BJ (cell line): ENCODE data around the gene FBXW4. TPM values are rescaled to one million over a fixed set of nuclear protein-coding genes. Genes with fewer than 3 reads are reported as not detected.

Source experiments
- CTCF ChIA-PET: fragments of 350-600 bp; formaldehyde crosslinking; extraction: SDS; loops from one replicate; lab custom pipeline; 2021; ENCODE audit warnings: antibody characterized with exemption, inconsistent platforms; lab: Yijun Ruan, JAX
- POLR2A ChIA-PET: fragments of 300-600 bp; sonication (Branson Sonifier 250); formaldehyde crosslinking; extraction: SDS; loops from one replicate; lab custom pipeline; 2021; ENCODE audit warnings: antibody characterized with exemption; lab: Charles Lee
- DNase-seq: peaks from one replicate; pipeline ENCODE4 v3.0.0-alpha.2; 2011; ENCODE audit warnings: low read depth
- H3K27me3 ChIP-seq: 2 replicates; pipeline ENCODE4 v1.6.0; 2011; ENCODE audit warnings: low read length; ENCODE audit not compliant: control insufficient read depth, insufficient read depth
- H3K36me3 ChIP-seq: 2 replicates; pipeline ENCODE4 v1.5.1; 2011; ENCODE audit warnings: low read length; ENCODE audit not compliant: control insufficient read depth, insufficient read depth
- H3K4me3 ChIP-seq: 2 replicates; pipeline ENCODE4 v1.5.1; 2011; ENCODE audit warnings: low read depth, mild to moderate bottlenecking, control low read depth, low read length
- CTCF ChIP-seq: IDR thresholded peaks from 2 replicates; pipeline ENCODE4 v1.5.1; 2011; ENCODE audit warnings: low read depth, mild to moderate bottlenecking, control low read depth, inconsistent platforms, low read length, moderate library complexity; ENCODE audit not compliant: insufficient read depth
- polyA plus RNA-seq: library from polyadenylated mRNA; depleted of rRNA; stranded (reverse); fragments of >200 nt; gene quantifications from 2 replicates; pipeline ENCODE4 v1.2.3, GENCODE V29; 2011

Gene FBXW4
- polyA plus RNA-seq, 1 experiment, result 31.2 TPM

- no peak overlapping the region for H3K4me3 ChIP-seq
- CTCF ChIA-PET, result interaction anchor here (0.8 kb wide), 1 partner anchor 119 kb away, joined by 3 read pairs; no protein-coding TSS in a partner anchor
Measured at GRCh38 chr10:101721806-101722205, 26.8 kb upstream of the FBXW4 start.

DNA sequence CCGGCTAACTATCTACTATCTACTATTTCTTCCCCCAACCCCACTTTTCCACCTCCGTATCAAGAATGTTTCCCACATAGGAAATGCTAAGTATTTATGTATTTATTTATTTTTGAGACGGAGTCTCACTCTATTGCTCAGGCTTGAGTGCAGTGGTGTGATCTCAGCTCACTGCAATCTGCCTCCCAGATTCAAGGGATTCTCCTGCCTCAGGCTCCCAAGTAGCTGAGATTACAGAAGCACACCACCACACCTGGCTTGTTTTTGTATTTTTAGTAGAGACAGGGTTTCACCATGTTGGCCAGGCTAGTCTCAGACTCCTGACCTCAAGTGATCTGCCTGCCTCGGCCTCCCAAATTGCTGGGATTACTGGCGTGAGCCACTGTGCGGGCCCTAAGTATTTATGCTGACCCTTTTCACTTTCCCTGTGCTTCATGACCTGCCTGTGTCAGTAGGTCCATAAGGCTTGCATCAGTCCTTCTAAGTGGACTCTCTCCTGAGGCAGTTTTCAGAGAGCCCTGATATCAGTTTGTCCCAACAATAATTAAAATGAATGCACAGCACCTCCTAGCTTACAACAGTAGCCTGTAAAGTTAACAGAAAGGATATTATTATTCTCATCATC, 25.7 kb upstream of the FBXW4 start:
- Histone ChIP-seq H3K36me3 (no peaks in the 10 kb centered on the region), H3K4me3 (no peak overlapping the region), H3K27me3 (peaks cover 6% of the 10 kb centered on the region)
- CTCF ChIA-PET, result no interaction called here
- DNase-seq, result no peak
- POLR2A ChIA-PET, result no interaction called here
- no peak for TF ChIP-seq CTCF

More at GRCh38 chr10:101721806-101722205, 26.8 kb upstream of the FBXW4 start:
- no peak for TF ChIP-seq CTCF
- POLR2A ChIA-PET, result no interaction called here
- H3K36me3 ChIP-seq, result no peaks in the 10 kb centered on the region
- H3K27me3 ChIP-seq, result peaks cover 6% of the 10 kb centered on the region
- DNase-seq, result no peak

- no peak for TF ChIP-seq CTCF
- Histone ChIP-seq H3K36me3 (no peaks in the 10 kb centered on the region), H3K27me3 (peaks cover 6% of the 10 kb centered on the region), H3K4me3 (no peak overlapping the region)
- no peak for DNase-seq
- POLR2A ChIA-PET, result no interaction called here
- CTCF ChIA-PET, result interaction anchor here (0.6 to 1.0 kb wide), 2 partner anchors 18 to 174 kb away, joined by 3 to 4 read pairs; no protein-coding TSS in a partner anchor
Measured at GRCh38 chr10:101718690-101719275, 23.8 kb upstream of the FBXW4 start.

DNA sequence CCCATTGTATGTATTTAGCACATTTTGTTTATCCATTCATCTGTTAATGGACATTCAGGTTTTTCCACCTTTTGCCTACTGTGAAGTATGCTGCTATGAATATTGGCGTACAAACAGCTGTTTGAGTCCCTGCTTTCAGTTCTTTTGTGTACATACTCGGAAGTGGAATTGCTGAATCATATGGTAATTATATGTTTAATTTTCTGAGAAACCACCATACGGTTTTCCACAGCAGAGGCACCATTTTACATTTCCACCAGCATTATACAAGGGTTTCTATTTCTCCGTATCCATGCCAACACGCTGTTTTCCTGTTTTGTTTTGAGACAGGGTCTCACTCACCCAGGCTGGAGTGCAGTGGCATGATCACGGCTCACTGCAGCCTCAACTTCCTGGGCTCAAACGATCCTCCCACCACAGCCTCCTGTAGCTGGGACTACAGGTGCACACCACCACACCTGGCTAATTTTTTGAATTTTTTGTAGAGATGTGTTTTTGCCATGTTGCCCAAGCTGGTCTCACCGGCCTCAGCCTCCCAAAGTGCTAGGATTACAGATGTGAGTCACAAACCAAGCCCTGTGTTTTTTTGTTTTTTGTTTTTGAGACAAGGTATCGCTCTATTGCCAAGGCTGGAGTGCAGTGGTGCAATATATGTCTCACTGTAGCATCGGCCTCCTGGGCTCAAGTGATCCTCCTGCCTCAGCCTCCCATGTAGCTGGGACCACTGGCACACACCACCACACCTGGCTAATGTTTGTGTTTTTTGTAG, 22.1 kb upstream of the FBXW4 start:
- Histone ChIP-seq H3K4me3 (no peak overlapping the region), H3K27me3 (peaks cover 6% of the 10 kb centered on the region), H3K36me3 (no peaks in the 10 kb centered on the region)
- CTCF ChIA-PET, result interaction anchor here (0.7 kb wide), 1 partner anchor 13 kb away, joined by 3 read pairs; no protein-coding TSS in a partner anchor
- POLR2A ChIA-PET, result no interaction called here
- DNase-seq, result no peak
- no peak for TF ChIP-seq CTCF

- Histone ChIP-seq H3K4me3 (no peak overlapping the region), H3K36me3 (no peaks in the 10 kb centered on the region), H3K27me3 (no peaks in the 10 kb centered on the region)
- POLR2A ChIA-PET, result no interaction called here
- CTCF ChIA-PET, result no interaction called here
- no peak for TF ChIP-seq CTCF
- DNase-seq, result no peak
Measured at GRCh38 chr10:101712997-101713396, 18.0 kb upstream of the FBXW4 start.
